PC-9 (cell line): ENCODE measurements around the gene SACM1L.

Source experiments
- CTCF ChIP-seq: fragments of 200-600 bp; sonication (generic); conservative IDR thresholded peaks from 2 replicates; pipeline ENCODE4 v1.6.1; 2017; ENCODE audit warnings: mixed run types, antibody characterized with exemption, mild to moderate bottlenecking, moderate library complexity
- EZH2 ChIP-seq: fragments of 200-600 bp; sonication (generic); IDR thresholded peaks from 2 replicates; pipeline ENCODE4 v1.8.0; 2017; ENCODE audit warnings: antibody characterized with exemption, low read depth

GRCh38 chr3:45711931-45712330 is 22.7 kb downstream of the SACM1L start:
- TF ChIP-seq CTCF (no peak), EZH2 (no peak)
